GM12878 (cell line): ENCODE data around the gene RANBP3. TPM values are rescaled to one million over a fixed set of nuclear protein-coding genes. Genes with fewer than 3 reads are reported as not detected.
"Not testable (repeated sequence)": the region's sequence is repeated elsewhere in the genome, so short reads cannot be mapped to it uniquely, and the experiment has no call there.

Experiments used
- ATAC-seq: fragments of 200-7000 bp; cut with Tn5 transposase; 3 replicates; pipeline ENCODE4 v1.9.1; 2020; ENCODE audit warnings: mild to moderate bottlenecking, moderate library complexity
- BruUV-seq: library from RNA; stranded (reverse); fragments of 400-500 nt; replicated peaks from 2 replicates; lab custom pipeline; 2021; lab: Mats Ljungman, UMichigan
- CTCF ChIA-PET: fragments of 300-600 bp; sonication (Branson Sonifier 250); formaldehyde crosslinking; extraction: SDS; loops from one replicate; lab custom pipeline; 2021; ENCODE audit warnings: inconsistent platforms; lab: Yijun Ruan, JAX
- POLR2A ChIA-PET: fragments of 350-600 bp; formaldehyde crosslinking; extraction: SDS; loops from one replicate; lab custom pipeline; 2021; ENCODE audit warnings: inconsistent platforms; lab: Charles Lee
- RAD21 ChIA-PET: fragments of 300-600 bp; sonication (Branson Sonifier 250); formaldehyde crosslinking; loops from one replicate; lab custom pipeline; 2023; ENCODE audit warnings: antibody characterized with exemption; ENCODE audit not compliant: unreplicated experiment; lab: Charles Lee
- SMC1A ChIA-PET: fragments of 300-600 bp; sonication (Branson Sonifier 250); formaldehyde crosslinking; loops from one replicate; lab custom pipeline; 2023; ENCODE audit not compliant: unreplicated experiment, uncharacterized antibody; lab: Charles Lee
- DNase-seq: peaks from one replicate; pipeline ENCODE4 v3.0.0-alpha.2; 2011; ENCODE audit warnings: low read depth, low spot score
- FAIRE-seq: peaks from 3 replicates; lab custom pipeline; 2011; peaks lifted over from hg19 to GRCh38; lab: Jason Lieb, UNC
- H2AFZ ChIP-seq: 2 replicates; pipeline ENCODE4 v1.6.0; 2011; ENCODE audit warnings: low read depth, low read length, control low read depth; ENCODE audit not compliant: control insufficient read depth
- H3K27ac ChIP-seq: 2 replicates; pipeline ENCODE4 v1.5.1; 2011; ENCODE audit warnings: control low read depth; ENCODE audit not compliant: control insufficient read depth, insufficient read depth
- H3K27me3 ChIP-seq, 2 experiments: replicated peaks in 1 of 2; 2 replicates each; pipeline versions ENCODE4 v1.6.0 to v1.6.1; 2011; ENCODE audit warnings: low read length in 1 of 2; ENCODE audit not compliant: control insufficient read depth in 2 of 2, insufficient read depth in 2 of 2
- H3K36me3 ChIP-seq, 2 experiments: 2 replicates each; pipeline ENCODE4 v1.5.1; 2011; ENCODE audit warnings: low read length in 1 of 2; ENCODE audit not compliant: control insufficient read depth in 2 of 2, insufficient read depth in 2 of 2
- H3K4me1 ChIP-seq: 2 replicates; pipeline ENCODE4 v1.6.1; 2011; ENCODE audit warnings: mild to moderate bottlenecking, low read length, moderate library complexity, mixed read lengths; ENCODE audit not compliant: control insufficient read depth, insufficient read depth
- H3K4me2 ChIP-seq: 2 replicates; pipeline ENCODE4 v1.6.0; 2011; ENCODE audit warnings: control low read depth; ENCODE audit not compliant: control insufficient read depth, insufficient read depth
- H3K4me3 ChIP-seq: fragments of 200-600 bp; sonication (generic); 2 replicates; pipeline ENCODE4 v1.5.1; 2016
- H3K79me2 ChIP-seq: 2 replicates; pipeline ENCODE4 v1.6.0; 2011; ENCODE audit warnings: low read length; ENCODE audit not compliant: control insufficient read depth, insufficient read depth
- H3K9ac ChIP-seq: 2 replicates; pipeline ENCODE4 v1.8.0; 2011; ENCODE audit warnings: low read length, control low read depth, mixed read lengths; ENCODE audit not compliant: control insufficient read depth, insufficient read depth
- H3K9me3 ChIP-seq: replicated peaks from 3 replicates; pipeline ENCODE4 v1.5.1; 2011; ENCODE audit warnings: mild to moderate bottlenecking, low read length; ENCODE audit not compliant: control insufficient read depth, insufficient read depth
- H4K20me1 ChIP-seq: 2 replicates; pipeline ENCODE4 v1.6.0; 2011; ENCODE audit not compliant: control insufficient read depth, insufficient read depth
- EGR1 ChIP-seq, 2 experiments: IDR thresholded peaks; 1 replicate in 1 of 2; 2 replicates in 1 of 2; pipeline ENCODE4 v1.6.1; 2011 to 2012; ENCODE audit warnings: low read depth in 2 of 2, low read length in 2 of 2, borderline replicate concordance in 1 of 2, mild to moderate bottlenecking in 1 of 2, moderate library complexity in 1 of 2
- IKZF1 ChIP-seq: fragments of 450-650 bp; conservative IDR thresholded peaks from 2 replicates; pipeline ENCODE4 v1.6.1; 2017; ENCODE audit warnings: antibody characterized with exemption, mild to moderate bottlenecking
- KLF5 ChIP-seq: fragments of 450-650 bp; IDR thresholded peaks from 2 replicates; pipeline ENCODE4 v1.6.1; 2014; ENCODE audit warnings: mild to moderate bottlenecking; ENCODE audit not compliant: partially characterized antibody
- MEF2A ChIP-seq: IDR thresholded peaks from 2 replicates; pipeline ENCODE4 v1.6.1; 2011; ENCODE audit warnings: low read depth, mild to moderate bottlenecking, low read length, moderate library complexity; ENCODE audit not compliant: insufficient read depth
- NFIC ChIP-seq: IDR thresholded peaks from 2 replicates; pipeline ENCODE4 v1.6.1; 2012; ENCODE audit warnings: low read depth, mild to moderate bottlenecking, inconsistent platforms, low read length, moderate library complexity
- PAX5 ChIP-seq: IDR thresholded peaks from 2 replicates; pipeline ENCODE4 v1.6.1; 2011; ENCODE audit warnings: low read depth, low read length, borderline replicate concordance
- SIN3A ChIP-seq: IDR thresholded peaks from 2 replicates; pipeline ENCODE4 v1.6.1; 2012; ENCODE audit warnings: low read depth, low read length, improper control_type of control experiment
- SKIL ChIP-seq: fragments of 450-650 bp; IDR thresholded peaks from 2 replicates; pipeline ENCODE4 v1.6.1; 2017; ENCODE audit warnings: mild to moderate bottlenecking, low read depth, inconsistent platforms; ENCODE audit not compliant: poor library complexity, severe bottlenecking
- SRF ChIP-seq, 2 experiments: IDR thresholded peaks; 2 replicates each; pipeline ENCODE4 v1.6.1; 2011; ENCODE audit warnings: low read depth in 2 of 2, low read length in 2 of 2, mild to moderate bottlenecking in 1 of 2, moderate library complexity in 1 of 2
- STAT3 ChIP-seq: IDR thresholded peaks from 2 replicates; pipeline ENCODE4 v1.6.1; 2011; ENCODE audit warnings: low read depth, low read length, improper control_type of control experiment
- WRNIP1 ChIP-seq: IDR thresholded peaks from 2 replicates; pipeline ENCODE4 v1.6.1; 2011; ENCODE audit warnings: low read depth, low read length, improper control_type of control experiment, borderline replicate concordance
- ZNF24 ChIP-seq: fragments of 450-650 bp; IDR thresholded peaks from 2 replicates; pipeline ENCODE4 v1.6.1; 2017; ENCODE audit warnings: antibody characterized with exemption, mild to moderate bottlenecking
- WGBS: methylation state at CpG from one replicate; pipeline ENCODE4 v1.1.6; 2016; ENCODE audit warnings: low lambda C conversion rate; ENCODE audit not compliant: insufficient replicate concordance, insufficient coverage; ENCODE audit errors: missing lambda C conversion rate; 5-methylcytosine and 5-hydroxymethylcytosine counted together
- in situ Hi-C: fragments of 300-500 bp; cut with MboI; formaldehyde crosslinking; loops from 9 replicates; pipeline ENCODE4 v1.14.3; 2018; ENCODE audit warnings: mixed read lengths
- intact Hi-C: fragments of 100-400 bp; cut with micrococcal nuclease; formaldehyde crosslinking; loops from one replicate; pipeline ENCODE4 v1.14.2; 2022; ENCODE audit not compliant: unreplicated experiment
- polyA plus RNA-seq, 11 experiments: library from polyadenylated mRNA; depleted of rRNA in 4 of 11; unstranded in 6 of 11; stranded (reverse) in 5 of 11; fragments of >200 nt; fragmentation: Nextera tagmentation in 4 of 11; fragmentation: Illumina TruSeq in 1 of 11; extraction: Ambion mirVana in 4 of 11; extraction: Trizol in 1 of 11; gene quantifications; 1 replicate in 1 of 11; 2 replicates in 10 of 11; pipeline versions ENCODE4 v1.2.1 to v1.2.3, GENCODE V29; 2011 to 2016; ENCODE audit warnings: inconsistent platforms in 2 of 11, missing spikeins in 2 of 11, low read depth in 1 of 11
- total RNA-seq, 4 experiments: library from RNA; depleted of rRNA in 3 of 4; stranded (reverse); fragments of >200 nt in 3 of 4; fragmentation: Illumina TruSeq in 1 of 4; extraction: Trizol in 1 of 4; gene quantifications; 2 replicates each; pipeline versions ENCODE4 v1.2.1 to v1.2.3, GENCODE V29; 2013 to 2021

The RANBP3 gene
- total and polyA plus RNA-seq, 10 of the 15 experiments (the other 5 are each of a cell fraction or from before 2014, with no cell fraction given): 1.1 to 81.6 (median 60.0) TPM

- DNase-seq: no peak
- WGBS: 93% methylated on average over 7 of the region's 7 CpGs
- no TSS peak for BruUV-seq
- in situ Hi-C loops (no loop called here), intact Hi-C loops (no loop called here)
- Histone ChIP-seq H3K4me2 (no peak overlapping the region), H3K27ac (no peak overlapping the region), H3K4me1 (peaks cover 26% of the 10 kb centered on the region), H3K9ac (no peak overlapping the region), H2AFZ (no peak overlapping the region), H3K36me3 (peaks cover 3 to 8% of the 10 kb centered on the region in 2 experiments), H3K4me3 (no peak overlapping the region), H4K20me1 (peaks cover 39% of the 10 kb centered on the region), H3K9me3 (no peaks in the 10 kb centered on the region), H3K79me2 (peaks cover 89% of the 10 kb centered on the region), H3K27me3 (no peaks in the 10 kb centered on the region)
- ChIA-PET SMC1A (no interaction called here), CTCF (interaction anchor here (0.6 kb wide), 1 partner anchor 84 kb away, joined by 3 read pairs; no protein-coding TSS in a partner anchor), POLR2A (no interaction called here), RAD21 (no interaction called here)
- no peak for ATAC-seq
- no peak for FAIRE-seq
- TF ChIP-seq SRF (IDR thresholded peaks at IDR 0.05; ENCODE audit: low read depth in 2 of 2, low read length in 2 of 2): no peak
- TF ChIP-seq ZNF24: no peak
- TF ChIP-seq EGR1 (IDR thresholded peaks at IDR 0.05; ENCODE audit: borderline replicate concordance in 1 of 2, low read depth in 2 of 2, low read length in 2 of 2): no peak
- TF ChIP-seq IKZF1: no peak
- no peak for TF ChIP-seq WRNIP1
- TF ChIP-seq SIN3A: no peak
- no peak for TF ChIP-seq STAT3
- no peak for TF ChIP-seq MEF2A
- TF ChIP-seq PAX5: no peak
- no peak for TF ChIP-seq KLF5
- TF ChIP-seq SKIL: no peak
- TF ChIP-seq NFIC: no peak
Observed at GRCh38 chr19:5963855-5964254, 14.1 kb downstream of the RANBP3 start.

GRCh38 chr19:5963259-5963658 lies 14.7 kb downstream of the RANBP3 start:
- peaks cover 91% of the 10 kb centered on the region for H3K79me2 ChIP-seq
- peaks cover 21% of the 10 kb centered on the region for H3K4me1 ChIP-seq
- POLR2A ChIA-PET, intact Hi-C loops, SMC1A ChIA-PET, H3K27ac ChIP-seq, H3K27me3 ChIP-seq, RAD21 ChIA-PET, H3K4me2 ChIP-seq, CTCF ChIA-PET, H3K9me3 ChIP-seq, ATAC-seq, H2AFZ ChIP-seq, in situ Hi-C loops, DNase-seq, H3K4me3 ChIP-seq, H3K9ac ChIP-seq, BruUV-seq, FAIRE-seq, H3K36me3 ChIP-seq: not testable (repeated sequence)
- 67% methylated on average over 6 of the region's 6 CpGs for WGBS
- H4K20me1 ChIP-seq: peaks cover 39% of the 10 kb centered on the region
